Naive thymus-derived CD8-positive, alpha-beta T cell (primary cell): ENCODE measurements around the gene GK. TPM values are rescaled to one million over a fixed set of nuclear protein-coding genes. Genes with fewer than 3 reads are reported as not detected.
A peak's percentile ranks its signal among the peaks of the same experiment; 100 is the strongest.
"Not testable (repeated sequence)": the region's sequence is repeated elsewhere in the genome, so short reads cannot be mapped to it uniquely, and the experiment has no call there.

ENCODE experiments used
- ATAC-seq, 2 donors: fragments of 150-1000 bp; cut with Tn5 transposase in 1 of 2; sonication (Bioruptor Pico), chemical (Tn5 transposase) in 1 of 2; 1 replicate in 1 of 2; 2 replicates in 1 of 2; pipeline ENCODE4 v1.10.0; 2021; ENCODE audit warnings: mild to moderate bottlenecking in 2 of 2, moderate library complexity in 2 of 2
- POLR2A ChIA-PET: fragments of 350-600 bp; sonication (Branson Sonifier 250); formaldehyde crosslinking; loops from one replicate; lab custom pipeline; 2021; ENCODE audit warnings: antibody characterized with exemption; lab: Charles Lee
- DNase-seq, 10 donors: peaks; one replicate each; pipeline versions ENCODE4 v3.0.0 to v3.0.0-alpha.2; 2020 to 2022
- H3K27ac Mint-ChIP-seq, 10 donors: one replicate each; pipeline ENCODE4 v1.8.0; 2020 to 2022; ENCODE audit warnings: mild to moderate bottlenecking in 10 of 10, mixed read lengths in 10 of 10, moderate library complexity in 4 of 10, inconsistent platforms in 1 of 10
- H3K27me3 Mint-ChIP-seq, 5 donors: one replicate each; pipeline ENCODE4 v1.8.0; 2021 to 2022; ENCODE audit warnings: mixed read lengths in 5 of 5
- H3K36me3 Mint-ChIP-seq, 3 donors: one replicate each; pipeline ENCODE4 v1.8.0; 2020 to 2022; ENCODE audit warnings: mixed read lengths in 3 of 3, mild to moderate bottlenecking in 2 of 3, inconsistent platforms in 1 of 3
- H3K4me1 Mint-ChIP-seq, 4 donors: one replicate each; pipeline ENCODE4 v1.8.0; 2021 to 2022; ENCODE audit warnings: mixed read lengths in 4 of 4
- H3K4me3 Mint-ChIP-seq, 10 donors: one replicate each; pipeline ENCODE4 v1.8.0; 2020 to 2022; ENCODE audit warnings: mild to moderate bottlenecking in 10 of 10, mixed read lengths in 10 of 10, moderate library complexity in 6 of 10, inconsistent platforms in 1 of 10
- H3K9me3 Mint-ChIP-seq, 9 donors: one replicate each; pipeline ENCODE4 v1.8.0; 2020 to 2022; ENCODE audit warnings: mixed read lengths in 9 of 9, mild to moderate bottlenecking in 3 of 9, inconsistent platforms in 1 of 9, moderate library complexity in 1 of 9
- polyA plus RNA-seq, 3 donors: library from polyadenylated mRNA; unstranded; fragments of 300-500 nt; fragmentation: Illumina TruSeq; gene quantifications; one replicate each; pipeline ENCODE4 v1.2.3, GENCODE V29; 2021
- total RNA-seq, 8 experiments: library from RNA in 2 of 8; stranded (reverse) in 2 of 8; gene quantifications; one replicate each; pipeline ENCODE4 v1.2.3 and lab custom pipeline; 2021 to 2026

GK gene
- total and polyA plus RNA-seq, 5 experiments from 2014 or later = 2.0 to 4.5 (median 3.4) TPM

DNA sequence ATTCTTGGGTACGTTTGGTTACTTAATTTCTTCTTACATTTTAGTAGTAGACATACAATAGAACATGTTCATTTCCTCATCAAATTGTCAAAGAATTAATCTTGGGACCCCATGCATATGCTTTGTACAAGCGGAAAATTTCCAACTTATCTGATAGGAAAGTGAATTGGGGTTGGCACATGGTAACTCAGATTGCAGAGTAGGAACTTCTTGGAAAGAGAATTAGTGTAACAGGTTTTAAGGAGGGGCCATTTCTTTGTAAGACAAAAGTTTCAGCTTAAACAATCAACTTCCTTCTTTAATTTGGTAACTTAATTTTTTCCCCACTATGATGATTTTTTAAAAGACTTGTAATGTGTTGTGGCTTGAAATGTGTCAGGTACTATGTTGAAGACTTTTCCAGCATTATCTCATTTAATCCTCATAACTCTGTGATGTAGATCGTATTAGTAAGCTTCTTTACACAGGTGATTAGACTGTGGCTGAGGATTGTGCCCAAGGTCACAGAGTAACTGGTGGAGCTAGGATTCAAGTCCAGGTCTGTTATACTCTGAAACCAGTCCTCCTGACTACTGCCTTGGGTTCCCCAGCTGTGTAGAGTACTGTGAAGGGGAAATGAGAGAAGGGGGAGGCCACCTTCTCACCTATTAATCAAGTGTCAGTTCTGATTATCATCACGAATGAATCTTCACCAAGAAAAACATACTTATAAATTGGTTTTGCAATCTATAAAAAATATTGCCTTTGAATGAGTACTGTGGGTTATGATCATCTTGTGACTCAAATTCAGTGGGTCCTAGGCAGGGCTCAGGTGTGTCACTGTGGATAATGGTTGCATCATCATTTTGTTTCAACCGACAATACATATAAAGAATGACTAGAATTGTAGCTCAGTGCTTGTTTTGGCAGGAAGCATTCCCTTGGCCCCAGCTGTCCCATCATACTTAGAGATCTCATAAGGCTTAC is 4.3 kb downstream of the GK start:
- Mint-ChIP-seq H3K36me3 (no peaks in the 10 kb centered on the region), H3K9me3 (no peaks in the 10 kb centered on the region), H3K4me3 (no peak overlapping the region), H3K4me1 (peaks cover 3 to 34% (median 8%) of the 10 kb centered on the region in 4 donors), H3K27me3 (no peaks in the 10 kb centered on the region), H3K27ac (peak overlapping the region in 2 of 10 donors; percentile 23 to 45)
- DNase-seq (no peak), ATAC-seq (no peak)
- POLR2A ChIA-PET = interaction anchor here (0.5 kb wide), 1 partner anchor 11 kb away, joined by 4 read pairs; no protein-coding TSS in a partner anchor

DNA sequence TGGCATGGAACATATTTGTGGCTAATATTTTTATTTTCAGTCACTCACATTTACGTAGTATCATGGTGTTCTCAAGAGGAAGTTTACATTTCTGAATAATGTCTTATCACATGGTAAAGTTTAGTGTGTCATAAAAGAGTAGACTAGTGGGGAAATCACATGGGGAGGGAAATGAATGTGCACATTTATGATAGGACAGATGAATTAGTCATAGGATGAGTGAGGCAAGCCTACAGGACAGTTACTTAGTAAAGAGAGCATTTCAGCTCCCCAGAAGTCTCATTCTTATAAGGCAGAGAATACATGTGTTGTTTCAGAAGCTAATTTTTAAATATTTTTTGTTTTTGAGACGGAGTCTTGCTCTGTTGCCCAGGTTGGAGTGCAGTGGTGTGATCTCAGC is 6.2 kb downstream of the GK start:
- Mint-ChIP-seq H3K27me3 (no peaks in the 10 kb centered on the region), H3K9me3 (no peaks in the 10 kb centered on the region), H3K4me1 (peaks cover 0 to 27% (median 3%) of the 10 kb centered on the region in 4 donors), H3K36me3 (no peaks in the 10 kb centered on the region), H3K27ac (no peak overlapping the region), H3K4me3 (no peak overlapping the region)
- POLR2A ChIA-PET = no interaction called here
- DNase-seq = no peak
- ATAC-seq = no peak

DNA sequence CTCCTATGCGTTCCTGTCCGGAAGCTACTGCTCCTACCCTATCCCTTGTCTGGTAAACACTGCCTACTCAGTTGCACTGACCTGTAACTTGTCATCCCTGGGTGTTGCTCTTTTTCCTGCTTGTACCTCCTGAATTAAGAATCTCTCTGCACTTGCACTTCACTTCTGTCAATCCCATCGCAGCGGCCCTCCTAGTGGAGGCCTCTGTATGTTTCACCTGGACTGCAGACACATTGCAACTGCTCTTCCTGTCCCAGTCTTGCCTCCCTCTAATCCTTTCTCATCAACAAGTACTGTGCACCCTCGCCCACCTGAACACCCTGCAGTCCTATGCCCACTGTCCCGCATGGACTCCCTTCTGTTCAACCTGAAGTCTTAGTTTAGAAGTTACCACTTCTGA is 8.0 kb downstream of the GK start:
- Mint-ChIP-seq H3K27ac (peak overlapping the region in 1 of 10 donors; percentile 60), H3K36me3 (no peaks in the 10 kb centered on the region), H3K27me3 (no peaks in the 10 kb centered on the region), H3K4me3 (no peak overlapping the region), H3K4me1 (peaks cover 0 to 20% (median under 1%) of the 10 kb centered on the region in 4 donors), H3K9me3 (no peaks in the 10 kb centered on the region)
- ATAC-seq = no peak
- POLR2A ChIA-PET = no interaction called here
- no peak for DNase-seq

DNA sequence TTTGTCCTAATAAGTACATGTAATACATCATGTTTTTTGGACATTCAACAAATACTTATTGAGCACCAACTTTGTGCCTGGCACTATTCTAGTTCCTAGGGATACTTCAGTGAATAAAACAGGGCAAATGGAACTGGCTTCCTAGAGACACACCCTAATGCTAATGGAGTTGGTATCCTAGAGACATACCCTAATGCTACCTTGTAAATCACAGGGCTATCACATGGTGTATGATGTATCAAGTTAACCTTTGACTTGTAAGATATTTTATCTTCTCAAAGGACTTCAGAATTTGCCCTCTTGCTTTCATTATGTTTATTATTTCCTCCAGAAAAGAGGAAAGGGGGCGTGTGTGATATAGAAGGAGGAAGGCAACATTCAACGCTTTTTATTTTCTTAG is 10.1 kb downstream of the GK start:
- Mint-ChIP-seq H3K27ac (no peak overlapping the region), H3K9me3 (no peaks in the 10 kb centered on the region), H3K4me1 (peaks cover 0 to 4% (median under 1%) of the 10 kb centered on the region in 4 donors), H3K4me3 (no peak overlapping the region), H3K27me3 (no peaks in the 10 kb centered on the region), H3K36me3 (peaks cover 4 to 5% (median 4%) of the 10 kb centered on the region in 3 donors)
- POLR2A ChIA-PET = no interaction called here
- DNase-seq (no peak), ATAC-seq (no peak)

DNA sequence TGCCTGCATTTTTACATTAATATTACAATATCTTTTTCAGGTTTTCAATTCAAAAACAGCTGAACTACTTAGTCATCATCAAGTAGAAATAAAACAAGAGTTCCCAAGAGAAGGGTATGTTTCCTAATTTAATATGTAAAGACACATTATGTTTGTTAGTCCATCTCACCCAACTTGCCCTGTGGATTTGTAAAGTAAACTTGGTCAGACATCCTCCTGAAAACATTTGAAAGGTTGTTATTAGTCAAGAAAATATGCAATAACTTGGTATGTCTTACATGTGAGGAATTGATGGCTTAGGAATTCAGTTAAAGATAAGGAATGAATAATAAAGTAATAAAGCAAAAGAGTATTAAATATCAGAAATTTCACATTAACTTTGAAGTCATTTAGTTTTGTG is 12.2 kb downstream of the GK start:
- DNase-seq = no peak
- Mint-ChIP-seq H3K27ac (no peak overlapping the region), H3K36me3 (peaks cover 11 to 15% (median 14%) of the 10 kb centered on the region in 3 donors), H3K4me1 (peaks cover 0 to 2% (median 0%) of the 10 kb centered on the region in 4 donors), H3K9me3 (no peaks in the 10 kb centered on the region), H3K27me3 (no peaks in the 10 kb centered on the region), H3K4me3 (no peak overlapping the region)
- no peak for ATAC-seq
- POLR2A ChIA-PET = interaction anchor here (1.1 kb wide), 1 partner anchor 9 kb away, joined by 3 read pairs; no protein-coding TSS in a partner anchor

DNA sequence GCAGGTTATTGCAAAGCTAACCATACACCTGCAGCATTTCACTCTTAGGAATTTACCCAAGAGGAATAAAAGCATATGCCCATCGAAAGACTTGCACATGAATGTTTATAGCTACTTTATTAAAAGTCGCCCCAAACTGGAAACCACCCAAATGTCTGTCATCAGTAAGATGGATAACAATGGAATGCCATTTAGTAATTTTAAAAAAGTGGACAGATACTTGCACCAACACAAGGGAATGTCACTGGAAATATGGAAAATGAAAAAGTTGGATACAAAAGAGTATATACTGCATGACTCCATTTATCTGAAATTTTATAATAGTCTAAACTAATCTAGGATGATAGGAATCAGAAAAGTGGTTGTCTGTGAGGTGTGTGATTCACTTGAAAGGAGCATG is 12.9 kb downstream of the GK start:
- ATAC-seq (no peak), DNase-seq (no peak)
- H3K27me3 Mint-ChIP-seq = no peaks in the 10 kb centered on the region
- H3K9me3 Mint-ChIP-seq = no peaks in the 10 kb centered on the region
- no peak overlapping the region for H3K27ac Mint-ChIP-seq
- POLR2A ChIA-PET = no interaction called here
- peaks cover 11 to 17% (median 15%) of the 10 kb centered on the region in 3 donors for H3K36me3 Mint-ChIP-seq
- peaks cover 0 to 2% (median 0%) of the 10 kb centered on the region in 4 donors for H3K4me1 Mint-ChIP-seq
- H3K4me3 Mint-ChIP-seq = no peak overlapping the region

DNA sequence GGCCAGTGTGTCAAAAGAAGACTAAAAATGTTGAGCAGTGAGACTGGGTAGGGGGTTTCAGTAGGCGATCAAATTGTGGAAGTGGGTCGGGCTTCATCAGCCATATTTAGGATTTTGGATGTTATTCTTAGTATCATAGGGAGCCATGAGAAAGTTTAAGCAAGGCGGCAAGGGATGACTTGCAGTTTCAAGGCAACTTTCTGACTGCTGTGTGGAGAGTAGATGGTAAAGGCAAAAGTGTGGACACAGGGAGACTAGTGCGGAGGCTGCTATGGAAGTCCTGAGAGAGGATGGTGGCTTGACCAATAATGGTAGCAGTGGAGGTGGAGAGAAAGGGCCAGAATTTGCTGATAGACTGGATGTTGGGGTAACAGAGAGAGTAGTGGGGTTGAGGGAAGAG is 15.4 kb downstream of the GK start:
- no peak for ATAC-seq
- Mint-ChIP-seq H3K4me3 (no peak overlapping the region), H3K4me1 (no peaks in the 10 kb centered on the region), H3K27me3 (no peaks in the 10 kb centered on the region), H3K9me3 (no peaks in the 10 kb centered on the region), H3K27ac (no peak overlapping the region), H3K36me3 (peaks cover 11 to 21% (median 15%) of the 10 kb centered on the region in 3 donors)
- no peak for DNase-seq
- POLR2A ChIA-PET = interaction anchor here (0.7 kb wide), 1 partner anchor 11 kb away, joined by 4 read pairs; no protein-coding TSS in a partner anchor

DNA sequence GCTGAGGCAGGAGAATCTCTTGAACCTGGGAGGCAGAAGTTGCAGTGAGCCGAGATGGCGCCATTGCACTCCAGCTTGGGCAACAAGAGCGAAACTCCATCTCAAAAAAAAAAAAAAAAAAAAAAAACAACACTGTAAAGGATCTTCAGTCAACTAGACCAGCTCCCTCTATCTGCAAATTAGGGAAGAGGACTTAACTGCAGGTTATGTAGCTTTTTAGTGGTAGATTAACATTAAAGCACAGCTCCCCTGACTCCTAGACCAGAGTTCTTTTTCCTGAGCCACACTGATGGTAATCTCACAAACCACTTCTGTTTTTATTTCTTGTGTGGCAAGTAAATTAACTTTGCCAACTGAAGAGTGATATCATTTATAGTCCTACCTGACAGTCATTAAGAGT is 18.0 kb downstream of the GK start:
- DNase-seq, H3K9me3 Mint-ChIP-seq, H3K27ac Mint-ChIP-seq, H3K27me3 Mint-ChIP-seq, ATAC-seq, POLR2A ChIA-PET, H3K4me3 Mint-ChIP-seq, H3K4me1 Mint-ChIP-seq: not testable (repeated sequence)
- peaks cover 11 to 21% (median 15%) of the 10 kb centered on the region in 3 donors for H3K36me3 Mint-ChIP-seq

DNA sequence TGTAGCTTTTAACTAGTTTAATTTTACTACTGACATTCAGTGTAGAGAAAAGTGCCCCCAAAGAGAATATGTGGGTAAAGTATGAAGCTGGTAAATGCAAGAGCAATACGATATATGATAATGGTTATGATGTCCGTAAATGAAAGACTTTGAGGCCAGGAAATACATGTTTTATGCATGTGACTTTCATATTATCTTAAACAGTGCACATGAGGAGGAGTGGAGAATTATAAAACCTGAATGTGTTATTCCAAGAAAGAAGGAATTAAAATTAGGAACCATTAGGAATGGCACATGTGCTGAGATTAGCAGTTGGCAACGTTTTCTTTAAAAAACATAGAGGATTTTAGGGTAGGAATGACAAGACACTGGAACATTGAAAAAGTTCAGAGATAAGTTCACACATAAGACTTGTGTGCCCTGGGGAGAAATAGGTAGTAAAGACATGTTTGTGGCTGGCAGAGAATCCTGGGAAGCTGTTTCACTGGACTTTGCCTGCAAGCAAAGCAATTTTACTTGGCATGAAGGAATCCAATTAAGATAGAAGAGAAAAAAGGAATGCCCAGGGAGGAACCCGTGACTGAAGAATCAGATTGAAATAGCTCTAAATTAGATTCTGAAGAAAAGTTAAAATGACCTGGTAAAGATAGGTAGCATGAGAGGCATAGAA is 20.0 kb downstream of the GK start:
- Mint-ChIP-seq H3K27me3 (no peaks in the 10 kb centered on the region), H3K9me3 (no peaks in the 10 kb centered on the region), H3K4me3 (no peak overlapping the region), H3K36me3 (peaks cover 7 to 24% (median 13%) of the 10 kb centered on the region in 3 donors), H3K27ac (no peak overlapping the region), H3K4me1 (no peaks in the 10 kb centered on the region)
- POLR2A ChIA-PET = no interaction called here
- DNase-seq = no peak
- no peak for ATAC-seq

DNA sequence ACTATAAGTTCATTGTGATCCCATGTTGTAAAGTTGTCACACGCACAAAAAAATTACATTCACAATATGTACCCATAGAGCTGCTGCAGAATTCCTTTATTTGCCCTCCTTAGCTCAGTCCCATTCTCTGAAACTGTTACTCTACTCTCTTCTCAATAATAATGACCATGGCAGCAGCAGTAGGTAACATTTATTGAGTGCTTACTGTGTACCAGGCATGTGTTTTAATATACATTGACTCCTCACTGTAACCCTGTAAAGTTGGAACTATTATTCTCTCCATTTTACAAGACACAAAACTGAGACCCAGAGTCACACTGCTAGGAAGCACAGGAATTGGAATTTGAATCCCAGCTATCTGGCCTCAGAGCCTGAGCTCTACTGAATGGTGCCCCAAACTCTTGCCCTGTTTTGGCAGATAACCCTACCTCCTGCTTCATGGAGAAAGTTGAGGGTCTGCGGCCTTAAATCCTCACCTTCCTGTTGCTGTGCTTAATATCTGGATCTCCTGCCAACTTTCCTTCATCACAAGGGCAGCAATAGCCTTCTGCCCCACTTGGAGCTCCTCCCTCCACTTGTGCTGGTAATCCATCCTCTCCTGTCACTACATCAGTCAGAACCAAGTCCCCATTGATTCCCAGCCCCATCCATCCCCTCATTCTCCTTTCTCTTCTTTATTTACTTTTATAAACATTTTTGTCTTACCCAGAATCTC is 20.8 kb downstream of the GK start:
- no peak for DNase-seq
- POLR2A ChIA-PET = no interaction called here
- H3K4me1 Mint-ChIP-seq = no peaks in the 10 kb centered on the region

DNA sequence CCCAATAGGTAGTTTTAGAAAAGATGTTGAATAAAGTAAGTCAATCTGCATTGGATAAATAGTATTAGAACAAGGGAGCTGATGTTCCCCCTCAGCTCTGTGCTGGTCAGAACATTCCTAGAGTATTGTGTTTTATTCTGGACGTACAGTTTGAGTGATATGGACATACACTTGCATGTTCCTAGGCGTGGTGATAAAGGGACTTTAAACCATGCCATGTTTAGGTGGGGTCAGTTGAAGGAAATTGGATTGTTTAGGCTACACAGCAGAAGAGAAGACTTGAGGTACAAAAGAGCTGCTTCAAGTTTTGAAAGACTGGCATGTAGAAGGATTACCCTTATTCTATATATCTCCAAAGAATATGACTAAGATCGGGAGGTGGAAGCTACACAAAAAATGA is 21.6 kb downstream of the GK start:
- H3K9me3 Mint-ChIP-seq = no peaks in the 10 kb centered on the region
- no peaks in the 10 kb centered on the region for H3K27me3 Mint-ChIP-seq
- POLR2A ChIA-PET = no interaction called here
- H3K27ac Mint-ChIP-seq = no peak overlapping the region
- H3K36me3 Mint-ChIP-seq = peaks cover 0 to 16% (median 8%) of the 10 kb centered on the region in 3 donors
- DNase-seq = no peak
- no peak overlapping the region for H3K4me3 Mint-ChIP-seq
- no peaks in the 10 kb centered on the region for H3K4me1 Mint-ChIP-seq
- no peak for ATAC-seq

More for the DNA sequence above, 20.8 kb downstream of the GK start:
- Mint-ChIP-seq H3K9me3 (no peaks in the 10 kb centered on the region), H3K27ac (no peak overlapping the region), H3K27me3 (no peaks in the 10 kb centered on the region), H3K36me3 (peaks cover 0 to 16% (median 7%) of the 10 kb centered on the region in 3 donors), H3K4me3 (no peak overlapping the region)
- ATAC-seq = no peak

DNA sequence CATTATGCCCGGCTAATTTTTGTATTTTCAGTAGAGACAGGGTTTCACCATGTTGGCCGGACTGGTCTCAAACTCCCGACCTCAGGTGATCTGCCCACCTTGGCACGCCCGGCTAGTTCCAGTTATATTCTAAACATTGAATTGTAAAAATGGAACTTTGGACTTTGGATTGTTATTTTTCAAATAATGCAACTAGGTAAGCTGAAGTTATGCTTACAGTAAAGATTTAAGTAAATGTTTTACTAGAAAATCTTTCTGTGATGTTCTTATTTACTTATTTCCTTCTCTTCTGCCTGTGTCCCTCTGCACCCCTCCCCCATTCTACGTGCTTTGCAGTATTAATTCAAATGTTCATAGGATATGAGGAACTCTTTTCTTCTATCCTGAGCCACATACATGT is 26.1 kb downstream of the GK start:
- Mint-ChIP-seq H3K4me1 (no peaks in the 10 kb centered on the region), H3K27me3 (no peaks in the 10 kb centered on the region), H3K9me3 (no peaks in the 10 kb centered on the region), H3K27ac (no peak overlapping the region), H3K4me3 (no peak overlapping the region), H3K36me3 (peaks cover 0 to 11% (median 4%) of the 10 kb centered on the region in 3 donors)
- DNase-seq = no peak
- ATAC-seq = no peak
- POLR2A ChIA-PET = interaction anchor here (0.7 kb wide), 1 partner anchor 61 kb away, joined by 4 read pairs; no protein-coding TSS in a partner anchor
